ENCODE data around the gene DLG1.

DNA sequence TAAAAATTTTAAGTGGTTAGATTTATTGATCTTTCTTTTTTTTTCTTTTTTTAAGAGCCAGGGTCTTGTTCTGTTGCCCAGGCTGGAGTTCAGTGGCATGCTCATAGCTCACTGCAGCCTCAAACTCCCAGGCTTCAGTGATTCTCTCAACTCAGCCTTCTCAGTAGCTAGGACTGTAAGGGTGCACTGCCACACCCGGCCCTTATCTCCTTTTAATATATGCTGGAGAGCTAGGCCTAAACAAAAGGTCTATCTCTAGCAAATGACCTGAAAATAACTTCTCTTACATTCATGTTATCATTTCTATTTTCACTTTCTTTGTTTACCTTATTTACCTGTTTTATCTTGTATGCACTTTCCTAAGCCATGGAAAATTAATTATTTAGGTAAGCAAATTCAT is 233.6 kb downstream of the DLG1 start:
- TF ChIP-seq, protein P1, sequence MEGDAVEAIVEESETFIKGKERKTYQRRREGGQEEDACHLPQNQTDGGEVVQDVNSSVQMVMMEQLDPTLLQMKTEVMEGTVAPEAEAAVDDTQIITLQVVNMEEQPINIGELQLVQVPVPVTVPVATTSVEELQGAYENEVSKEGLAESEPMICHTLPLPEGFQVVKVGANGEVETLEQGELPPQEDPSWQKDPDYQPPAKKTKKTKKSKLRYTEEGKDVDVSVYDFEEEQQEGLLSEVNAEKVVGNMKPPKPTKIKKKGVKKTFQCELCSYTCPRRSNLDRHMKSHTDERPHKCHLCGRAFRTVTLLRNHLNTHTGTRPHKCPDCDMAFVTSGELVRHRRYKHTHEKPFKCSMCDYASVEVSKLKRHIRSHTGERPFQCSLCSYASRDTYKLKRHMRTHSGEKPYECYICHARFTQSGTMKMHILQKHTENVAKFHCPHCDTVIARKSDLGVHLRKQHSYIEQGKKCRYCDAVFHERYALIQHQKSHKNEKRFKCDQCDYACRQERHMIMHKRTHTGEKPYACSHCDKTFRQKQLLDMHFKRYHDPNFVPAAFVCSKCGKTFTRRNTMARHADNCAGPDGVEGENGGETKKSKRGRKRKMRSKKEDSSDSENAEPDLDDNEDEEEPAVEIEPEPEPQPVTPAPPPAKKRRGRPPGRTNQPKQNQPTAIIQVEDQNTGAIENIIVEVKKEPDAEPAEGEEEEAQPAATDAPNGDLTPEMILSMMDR (IDR thresholded peaks at IDR 0.05; ENCODE audit: low read length), result no peak
- TF ChIP-seq EZH2phosphoT487 (IDR thresholded peaks at IDR 0.05; ENCODE audit: low read length), result no peak

Measured in MM.1S (cell line).